HepG2 (cell line): ENCODE data around the gene TXNL4A. TPM values are rescaled to one million over a fixed set of nuclear protein-coding genes. Genes with fewer than 3 reads are reported as not detected.

Source experiments
- BATF2 ChIP-seq: sonication (generic); formaldehyde crosslinking; IDR thresholded peaks from 2 replicates; pipeline ENCODE4 v1.8.0; 2022; ENCODE audit warnings: mild to moderate bottlenecking, missing genetic modification reagents, moderate library complexity
- DZIP1 ChIP-seq: sonication (generic); formaldehyde crosslinking; IDR thresholded peaks from 2 replicates; pipeline ENCODE4 v1.5.0; 2020; ENCODE audit warnings: mild to moderate bottlenecking, missing genetic modification reagents
- FOXK2 ChIP-seq: fragments of 450-650 bp; IDR thresholded peaks from 2 replicates; pipeline ENCODE4 v1.6.1; 2016
- GPBP1L1 ChIP-seq: sonication (generic); formaldehyde crosslinking; IDR thresholded peaks from 2 replicates; pipeline ENCODE4 v1.5.0; 2020; ENCODE audit warnings: mild to moderate bottlenecking, missing genetic modification reagents
- ISL2 ChIP-seq: sonication (generic); formaldehyde crosslinking; IDR thresholded peaks from 2 replicates; pipeline ENCODE4 v1.5.0; 2020; ENCODE audit warnings: missing genetic modification reagents
- KLF15 ChIP-seq: sonication (generic); formaldehyde crosslinking; IDR thresholded peaks from 2 replicates; pipeline ENCODE4 v1.8.1; 2023; ENCODE audit warnings: borderline replicate concordance, mild to moderate bottlenecking, inconsistent platforms, missing genetic modification reagents, mixed read lengths
- PITX1 ChIP-seq: sonication (generic); formaldehyde crosslinking; IDR thresholded peaks from 2 replicates; pipeline ENCODE4 v1.5.1; 2020; ENCODE audit warnings: mild to moderate bottlenecking, missing genetic modification reagents
- PRDM10 ChIP-seq: sonication (generic); formaldehyde crosslinking; IDR thresholded peaks from 2 replicates; pipeline ENCODE4 v1.4.0; 2020; ENCODE audit warnings: low read depth, missing genetic modification reagents
- RBFOX2 ChIP-seq: fragments of 200-400 bp; formaldehyde crosslinking; IDR thresholded peaks from 2 replicates; pipeline ENCODE4 v1.6.1; 2017; ENCODE audit warnings: low read depth, mild to moderate bottlenecking, low read length
- SOX5 ChIP-seq: IDR thresholded peaks from 2 replicates; pipeline ENCODE4 v1.6.1; 2016; ENCODE audit warnings: borderline replicate concordance
- SP5 ChIP-seq: IDR thresholded peaks from 2 replicates; pipeline ENCODE4 v1.6.1; 2016; ENCODE audit warnings: low read depth, borderline replicate concordance
- TERF1 ChIP-seq: sonication (generic); formaldehyde crosslinking; IDR thresholded peaks from 2 replicates; pipeline ENCODE4 v1.8.0; 2022; ENCODE audit warnings: mild to moderate bottlenecking, missing genetic modification reagents, moderate library complexity
- THAP11 ChIP-seq: IDR thresholded peaks from 2 replicates; pipeline ENCODE4 v1.6.1; 2016; ENCODE audit warnings: missing biosample characterization, missing genetic modification reagents
- THAP7 ChIP-seq: sonication (generic); formaldehyde crosslinking; IDR thresholded peaks from 2 replicates; pipeline ENCODE4 v1.8.1; 2023; ENCODE audit warnings: mild to moderate bottlenecking, missing genetic modification reagents
- TIGD3 ChIP-seq: sonication (generic); formaldehyde crosslinking; IDR thresholded peaks from 2 replicates; pipeline ENCODE4 v1.5.1; 2020; ENCODE audit warnings: mild to moderate bottlenecking, missing genetic modification reagents, borderline replicate concordance
- TSC22D2 ChIP-seq: sonication (generic); formaldehyde crosslinking; IDR thresholded peaks from 2 replicates; pipeline ENCODE4 v1.5.1; 2020; ENCODE audit warnings: missing genetic modification reagents, mild to moderate bottlenecking, borderline replicate concordance
- ZNF720 ChIP-seq: sonication (generic); formaldehyde crosslinking; IDR thresholded peaks from 2 replicates; pipeline ENCODE4 v1.4.0; 2020; ENCODE audit warnings: missing genetic modification reagents
- polyA plus RNA-seq, 8 experiments: library from polyadenylated mRNA; depleted of rRNA in 3 of 8; stranded (reverse) in 7 of 8; unstranded in 1 of 8; fragments of >200 nt; fragmentation: Illumina TruSeq in 4 of 8; extraction: Trizol in 4 of 8; gene quantifications; 2 replicates each; pipeline versions ENCODE4 v1.2.1 to v1.2.3, GENCODE V29; 2011 to 2016; ENCODE audit warnings: low read depth in 4 of 8, missing spikeins in 1 of 8, mixed read lengths in 1 of 8; ENCODE audit not compliant: insufficient read depth in 1 of 8
- total RNA-seq, 5 experiments: library from RNA; depleted of rRNA; stranded (reverse); fragments of >200 nt; fragmentation: Illumina TruSeq; extraction: Trizol; gene quantifications; 2 replicates each; pipeline ENCODE4 v1.2.3, GENCODE V29; 2016; ENCODE audit warnings: low read depth in 1 of 5

TXNL4A gene
- total and polyA plus RNA-seq, 2 of the 13 experiments (the other 11 are each of a cell fraction or from before 2014, with no cell fraction given): 172 to 202 TPM

GRCh38 chr18:79988451-79989194 is at the start of gene TXNL4A (continued):
- TF ChIP-seq ISL2 (CRISPR knock-in tag): peak; percentile 52; the same call in 1 of the 2 replicates
- no peak for TF ChIP-seq DZIP1 (CRISPR knock-in tag)
- peak; percentile 95 for TF ChIP-seq RBFOX2
- TF ChIP-seq TSC22D2 (CRISPR knock-in tag): no peak
- TF ChIP-seq KLF15 (CRISPR knock-in tag): no peak
- peak; percentile 21; the same call in 1 of the 2 replicates for TF ChIP-seq PITX1
- peak; percentile 92 for TF ChIP-seq THAP11 (CRISPR knock-in tag)
- no peak for TF ChIP-seq PRDM10 (CRISPR knock-in tag)
- peak; percentile 18; the same call in 1 of the 2 replicates for TF ChIP-seq SOX5
- no peak for TF ChIP-seq TIGD3
- TF ChIP-seq THAP7 (CRISPR knock-in tag): no peak; the same call in 1 of the 2 replicates
- TF ChIP-seq GPBP1L1 (CRISPR knock-in tag): no peak
- no peak for TF ChIP-seq SP5
- TF ChIP-seq BATF2 (CRISPR knock-in tag): peak; percentile 71; the same call in 1 of the 2 replicates
- TF ChIP-seq TERF1 (CRISPR knock-in tag): no peak
- TF ChIP-seq ZNF720 (CRISPR knock-in tag): no peak
- no peak for TF ChIP-seq FOXK2
